Left ventricle myocardium superior (tissue), 1 donor: ENCODE results near the gene RAB7A. TPM values are rescaled to one million over a fixed set of nuclear protein-coding genes. Genes with fewer than 3 reads are reported as not detected.
A peak's percentile ranks its signal among the peaks of the same experiment; 100 is the strongest.
"Not testable (repeated sequence)": the region's sequence is repeated elsewhere in the genome, so short reads cannot be mapped to it uniquely, and the experiment has no call there.

Source experiments
- ATAC-seq: fragments of 200-7000 bp; cut with Tn5 transposase; one replicate; pipeline ENCODE4 v1.9.1; 2020; ENCODE audit warnings: mild to moderate bottlenecking, moderate library complexity
- DNase-seq: peaks from one replicate; pipeline ENCODE4 v3.0.0-alpha.2; 2020
- intact Hi-C: fragments of 100-400 bp; cut with micrococcal nuclease; formaldehyde crosslinking; loops from one replicate; pipeline ENCODE4 v1.11.0; 2022
- total RNA-seq: library from RNA; stranded (reverse); fragmentation: NEBNext Ultra II Directional; extraction: Animal tissue kit (Norgen Biotek cat#: 25700); gene quantifications from one replicate; pipeline ENCODE4 v1.2.1, GENCODE V29; 2021
- donor health status: DM: no; HTN: yes; CAD: no; lungs with severe emphysema.

RAB7A gene
- total RNA-seq, 1 donor from 2014 or later = 250 TPM

- intact Hi-C loops = no loop called here
- no peak for ATAC-seq
- DNase-seq = no peak
Observed at GRCh38 chr3:128709506-128710210, 16.3 kb upstream of the RAB7A start.

- DNase-seq (no peak), ATAC-seq (no peak)
- intact Hi-C loops = no loop called here
Observed at GRCh38 chr3:128710816-128711433, 15.1 kb upstream of the RAB7A start.

- intact Hi-C loops = no loop called here
- DNase-seq = no peak
- ATAC-seq = no peak
Observed at GRCh38 chr3:128712848-128713247, 13.1 kb upstream of the RAB7A start.

- DNase-seq (no peak), ATAC-seq (peak; percentile 43)
- intact Hi-C loops = no loop called here
Observed at GRCh38 chr3:128714887-128715491, 11.0 kb upstream of the RAB7A start.

GRCh38 chr3:128718892-128719291 is 7.1 kb upstream of the RAB7A start:
- intact Hi-C loops, DNase-seq, ATAC-seq: not testable (repeated sequence)

GRCh38 chr3:128720891-128721290 is 5.1 kb upstream of the RAB7A start:
- ATAC-seq (no peak), DNase-seq (no peak)
- intact Hi-C loops = no loop called here

GRCh38 chr3:128723477-128723876 is 2.5 kb upstream of the RAB7A start:
- no peak for ATAC-seq
- intact Hi-C loops = no loop called here

GRCh38 chr3:128725547-128726022 is 398 bp upstream of the RAB7A start:
- intact Hi-C loops = no loop called here
- DNase-seq (no peak), ATAC-seq (no peak)

More at GRCh38 chr3:128723477-128723876, 2.5 kb upstream of the RAB7A start:
- DNase-seq = no peak

- DNase-seq (no peak), ATAC-seq (no peak)
- intact Hi-C loops = no loop called here
Observed at GRCh38 chr3:128727059-128727458, 1.1 kb downstream of the RAB7A start.

- intact Hi-C loops = no loop called here
- ATAC-seq = no peak
- no peak for DNase-seq
Observed at GRCh38 chr3:128727485-128727884, 1.5 kb downstream of the RAB7A start.

- ATAC-seq (no peak), DNase-seq (no peak)
- intact Hi-C loops = no loop called here
Observed at GRCh38 chr3:128727996-128728395, 2.0 kb downstream of the RAB7A start.

- ATAC-seq = not testable (repeated sequence)
Observed at GRCh38 chr3:128728521-128728920, 2.5 kb downstream of the RAB7A start.

GRCh38 chr3:128730471-128730870 is 4.5 kb downstream of the RAB7A start:
- intact Hi-C loops = loop anchor here (10.0 kb wide), 1 partner anchor 54 kb away; no protein-coding TSS in a partner anchor
- ATAC-seq (no peak), DNase-seq (no peak)

More at GRCh38 chr3:128728521-128728920, 2.5 kb downstream of the RAB7A start:
- intact Hi-C loops, DNase-seq: not testable (repeated sequence)

GRCh38 chr3:128734523-128735189 is 8.7 kb downstream of the RAB7A start:
- no peak for DNase-seq
- intact Hi-C loops = loop anchor here (10.0 kb wide), 1 partner anchor 50 kb away; no protein-coding TSS in a partner anchor

GRCh38 chr3:128735287-128735686 is 9.3 kb downstream of the RAB7A start:
- DNase-seq (no peak), ATAC-seq (no peak)
- intact Hi-C loops = loop anchor here (10.0 kb wide), 1 partner anchor 50 kb away; no protein-coding TSS in a partner anchor

More at GRCh38 chr3:128734523-128735189, 8.7 kb downstream of the RAB7A start:
- ATAC-seq = no peak

GRCh38 chr3:128735884-128736283 is 9.9 kb downstream of the RAB7A start:
- intact Hi-C loops = loop anchor here (10.0 kb wide), 1 partner anchor 49 kb away; no protein-coding TSS in a partner anchor
- DNase-seq (no peak), ATAC-seq (no peak)

- ATAC-seq (no peak), DNase-seq (no peak)
- intact Hi-C loops = loop anchor here (10.0 kb wide), 1 partner anchor 48 kb away; no protein-coding TSS in a partner anchor
Observed at GRCh38 chr3:128736601-128737000, 10.6 kb downstream of the RAB7A start.

GRCh38 chr3:128740621-128741020 is 14.6 kb downstream of the RAB7A start:
- intact Hi-C loops = no loop called here
- ATAC-seq = no peak
- DNase-seq = no peak

- no peak for DNase-seq
- ATAC-seq = no peak
- intact Hi-C loops = no loop called here
Observed at GRCh38 chr3:128742821-128743594, 17.0 kb downstream of the RAB7A start.
